Right lung (tissue), 5 donors: ENCODE results near the gene SCO2. TPM values are rescaled to one million over a fixed set of nuclear protein-coding genes. Genes with fewer than 3 reads are reported as not detected.

Experiments
- DNase-seq, 2 donors: peaks; one replicate each; pipeline ENCODE4 v3.0.0-alpha.2; 2013
- polyA plus RNA-seq, 5 donors: library from polyadenylated mRNA; unstranded; fragments of 120-200 nt; gene quantifications; one replicate each; pipeline versions ENCODE4 v1.2.1 to v1.2.3, GENCODE V29; 2013; ENCODE audit warnings: inconsistent platforms in 1 of 5, low replicate concordance in 1 of 5; ENCODE audit not compliant: insufficient read length in 5 of 5, insufficient read depth in 1 of 5

The SCO2 gene
- polyA plus RNA-seq, 5 donors: 0.33 to 5.9 (median 2.0) TPM

GRCh38 chr22:50532824-50533796 lies 7.7 kb upstream of the SCO2 start:
- DNase-seq: no peak

GRCh38 chr22:50531962-50532674 lies 6.7 kb upstream of the SCO2 start:
- peak; percentile 64 to 74 for DNase-seq

- no peak for DNase-seq
Measured at GRCh38 chr22:50531546-50531961, 6.2 kb upstream of the SCO2 start.

GRCh38 chr22:50530877-50531545 lies 5.6 kb upstream of the SCO2 start:
- DNase-seq: peak; percentile 61 to 68

GRCh38 chr22:50530580-50530876 lies 5.1 kb upstream of the SCO2 start:
- peak in 1 of 2 donors; percentile 45 for DNase-seq

- peak; percentile 61 to 66 for DNase-seq
Measured at GRCh38 chr22:50529897-50530579, 4.6 kb upstream of the SCO2 start, which contains the start of gene TYMP. Gene TYMP, minus strand, starts transcription at chr22:50530012. Its CDS starts 303 bp downstream, at chr22:50529709.

GRCh38 chr22:50529416-50529896 lies 4.1 kb upstream of the SCO2 start:
- no peak for DNase-seq

GRCh38 chr22:50528682-50529415 lies 3.5 kb upstream of the SCO2 start:
- DNase-seq: no peak

- no peak for DNase-seq
Measured at GRCh38 chr22:50527921-50528681, 2.7 kb upstream of the SCO2 start.

GRCh38 chr22:50526834-50527801 lies 1.7 kb upstream of the SCO2 start:
- no peak for DNase-seq

- peak in 1 of 2 donors; percentile 75 for DNase-seq
Measured at GRCh38 chr22:50526108-50526833, 873 bp upstream of the SCO2 start.

GRCh38 chr22:50525858-50526107 lies 385 bp upstream of the SCO2 start:
- peak in 1 of 2 donors; percentile 74 for DNase-seq

GRCh38 chr22:50524676-50525103 lies 708 bp downstream of the SCO2 start:
- no peak for DNase-seq

- DNase-seq: no peak
Measured at GRCh38 chr22:50523806-50524675, 1.4 kb downstream of the SCO2 start.

GRCh38 chr22:50523458-50523805 lies 2.0 kb downstream of the SCO2 start:
- DNase-seq: no peak

- DNase-seq: no peak
Measured at GRCh38 chr22:50522806-50523438, 2.5 kb downstream of the SCO2 start.
